Left lung (tissue), 10 donors: ENCODE results near the gene GPX4. TPM values are rescaled to one million over a fixed set of nuclear protein-coding genes. Genes with fewer than 3 reads are reported as not detected.

Source experiments
- ATAC-seq: fragments of 200-7000 bp; cut with Tn5 transposase; one replicate; pipeline ENCODE4 v1.9.1; 2020; ENCODE audit warnings: moderate library complexity
- DNase-seq, 4 donors: peaks; one replicate each; pipeline ENCODE4 v3.0.0-alpha.2; 2013 to 2020
- H3K27ac ChIP-seq, 2 donors: fragments of 200-600 bp; sonication (generic) in 1 of 2; one replicate each; pipeline versions ENCODE4 v1.5.0 to v1.8.0; 2020 to 2021
- H3K27me3 ChIP-seq, 2 donors: fragments of 200-600 bp; sonication (generic) in 1 of 2; one replicate each; pipeline versions ENCODE4 v1.5.0 to v1.8.0; 2020 to 2021
- H3K36me3 ChIP-seq, 2 donors: fragments of 200-600 bp; sonication (generic) in 1 of 2; one replicate each; pipeline versions ENCODE4 v1.5.0 to v1.8.0; 2020 to 2021
- H3K4me1 ChIP-seq, 2 donors: fragments of 200-600 bp; one replicate each; pipeline ENCODE4 v1.8.0; 2021
- H3K4me3 ChIP-seq, 2 donors: fragments of 200-600 bp; sonication (generic) in 1 of 2; one replicate each; pipeline versions ENCODE4 v1.5.0 to v1.8.0; 2020 to 2021; ENCODE audit warnings: mild to moderate bottlenecking in 1 of 2
- H3K9me3 ChIP-seq, 2 donors: fragments of 200-600 bp; sonication (generic) in 1 of 2; one replicate each; pipeline versions ENCODE4 v1.5.0 to v1.8.0; 2020 to 2021
- intact Hi-C, 2 donors: fragments of 100-400 bp; cut with DNase I; formaldehyde crosslinking; loops; one replicate each; pipeline versions ENCODE4 v1.11.2 to v1.14.2; 2022
- polyA plus RNA-seq, 6 donors: library from polyadenylated mRNA; unstranded; fragments of 120-200 nt; gene quantifications; one replicate each; pipeline ENCODE4 v1.2.1, GENCODE V29; 2013; ENCODE audit not compliant: insufficient read length in 6 of 6
- total RNA-seq, 2 donors: library from RNA; stranded (reverse); fragmentation: NEBNext Ultra II Directional; extraction: Animal tissue kit (Norgen Biotek cat#: 25700); gene quantifications; one replicate each; pipeline ENCODE4 v1.2.1, GENCODE V29; 2021
- TF ChIP-seq, protein P1 (sequence below), 2 donors: fragments of 200-600 bp; sonication (generic) in 1 of 2; IDR thresholded peaks; one replicate each; pipeline versions ENCODE4 v1.5.0 to v1.8.0; 2021; ENCODE audit warnings: antibody characterized with exemption in 2 of 2
- donor health status: DM: no; HTN: yes; CAD: no.
- donor health status: DM: no; HTN: no; CAD: no.

GPX4 gene
- total and polyA plus RNA-seq, 8 donors: 146 to 365 (median 213) TPM

DNA sequence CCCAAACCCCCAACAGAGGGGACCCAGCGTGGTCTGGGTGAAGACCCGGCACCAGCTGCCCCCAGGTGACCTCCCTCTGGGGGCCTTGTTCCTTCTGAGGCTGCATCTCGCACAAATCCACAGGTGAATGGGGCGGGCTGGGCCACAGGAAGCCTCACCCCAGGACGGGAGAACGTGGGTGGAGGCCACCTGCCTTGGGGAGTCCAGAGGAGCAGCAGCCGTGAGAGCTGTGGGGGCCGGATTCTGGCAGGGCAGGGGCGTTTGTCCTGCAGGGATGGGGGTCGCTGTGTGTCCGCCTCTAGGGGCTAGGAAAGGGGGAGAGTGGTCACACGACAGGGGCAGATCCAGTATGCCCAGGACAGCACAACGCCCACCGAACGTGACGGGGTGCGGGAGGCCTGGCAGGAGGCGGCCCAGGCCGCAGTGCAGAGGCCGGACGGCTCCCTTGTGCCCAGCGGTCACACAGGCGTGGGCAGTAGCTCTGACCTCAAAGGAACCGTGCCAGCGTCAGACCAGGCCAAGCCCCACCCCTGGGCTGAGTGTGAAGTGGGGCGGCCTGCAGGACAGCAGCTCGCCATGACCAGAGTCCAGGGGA, 15.3 kb upstream of the GPX4 start:
- Histone ChIP-seq H3K9me3 (no peaks in the 10 kb centered on the region), H3K4me3 (no peak overlapping the region), H3K36me3 (peaks cover 0 to 100% of the 10 kb centered on the region in 2 donors), H3K27ac (peak overlapping the region; percentile 62 to 90), H3K4me1 (peaks cover 0 to 58% of the 10 kb centered on the region in 2 donors), H3K27me3 (no peaks in the 10 kb centered on the region)
- ATAC-seq: peak; percentile 43
- TF ChIP-seq, protein P1, sequence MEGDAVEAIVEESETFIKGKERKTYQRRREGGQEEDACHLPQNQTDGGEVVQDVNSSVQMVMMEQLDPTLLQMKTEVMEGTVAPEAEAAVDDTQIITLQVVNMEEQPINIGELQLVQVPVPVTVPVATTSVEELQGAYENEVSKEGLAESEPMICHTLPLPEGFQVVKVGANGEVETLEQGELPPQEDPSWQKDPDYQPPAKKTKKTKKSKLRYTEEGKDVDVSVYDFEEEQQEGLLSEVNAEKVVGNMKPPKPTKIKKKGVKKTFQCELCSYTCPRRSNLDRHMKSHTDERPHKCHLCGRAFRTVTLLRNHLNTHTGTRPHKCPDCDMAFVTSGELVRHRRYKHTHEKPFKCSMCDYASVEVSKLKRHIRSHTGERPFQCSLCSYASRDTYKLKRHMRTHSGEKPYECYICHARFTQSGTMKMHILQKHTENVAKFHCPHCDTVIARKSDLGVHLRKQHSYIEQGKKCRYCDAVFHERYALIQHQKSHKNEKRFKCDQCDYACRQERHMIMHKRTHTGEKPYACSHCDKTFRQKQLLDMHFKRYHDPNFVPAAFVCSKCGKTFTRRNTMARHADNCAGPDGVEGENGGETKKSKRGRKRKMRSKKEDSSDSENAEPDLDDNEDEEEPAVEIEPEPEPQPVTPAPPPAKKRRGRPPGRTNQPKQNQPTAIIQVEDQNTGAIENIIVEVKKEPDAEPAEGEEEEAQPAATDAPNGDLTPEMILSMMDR (IDR thresholded peaks at IDR 0.05): no peak
- intact Hi-C loops: no loop called here
- DNase-seq: no peak

DNA sequence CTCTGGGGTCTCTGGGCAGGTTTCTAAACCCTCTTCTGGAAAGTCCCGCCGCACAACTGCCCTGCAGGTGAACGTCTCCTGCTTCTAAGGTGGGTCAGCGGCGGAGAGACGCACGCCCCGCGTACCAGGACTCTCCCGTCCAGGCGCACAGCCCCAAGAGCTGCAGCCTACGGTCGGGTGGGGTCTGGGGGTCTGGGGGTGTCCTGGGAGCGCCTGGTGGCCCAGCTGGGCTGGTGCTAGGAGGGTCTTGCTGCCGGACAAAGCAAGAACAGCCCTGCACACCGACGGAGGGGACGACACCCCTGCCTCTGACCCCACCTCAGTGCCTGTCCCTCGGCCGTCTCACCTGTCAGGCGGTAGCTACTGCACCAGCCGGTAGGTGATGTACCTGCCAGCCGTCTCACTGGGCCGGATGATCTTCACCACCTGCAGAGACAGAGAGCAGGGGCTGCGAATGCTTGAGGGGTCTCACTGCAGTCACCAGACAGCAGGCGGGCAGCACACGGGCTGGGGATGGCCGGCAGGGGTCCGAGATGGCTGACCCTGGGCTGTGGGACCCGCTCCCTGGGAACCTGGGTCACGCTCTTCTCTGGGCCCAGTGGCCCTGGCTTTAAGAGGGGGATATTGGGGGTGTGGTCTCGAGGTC, 14.5 kb upstream of the GPX4 start:
- peaks cover 0 to 96% of the 10 kb centered on the region in 2 donors for H3K36me3 ChIP-seq
- TF ChIP-seq, protein P1 (IDR thresholded peaks at IDR 0.05): no peak
- no peaks in the 10 kb centered on the region for H3K9me3 ChIP-seq
- intact Hi-C loops: no loop called here
- peak overlapping the region in 1 of 2 donors; percentile 90 for H3K27ac ChIP-seq
- no peak for ATAC-seq
- DNase-seq: no peak
- peaks cover 5 to 64% of the 10 kb centered on the region in 2 donors for H3K4me1 ChIP-seq
- H3K4me3 ChIP-seq: no peak overlapping the region
- no peaks in the 10 kb centered on the region for H3K27me3 ChIP-seq

DNA sequence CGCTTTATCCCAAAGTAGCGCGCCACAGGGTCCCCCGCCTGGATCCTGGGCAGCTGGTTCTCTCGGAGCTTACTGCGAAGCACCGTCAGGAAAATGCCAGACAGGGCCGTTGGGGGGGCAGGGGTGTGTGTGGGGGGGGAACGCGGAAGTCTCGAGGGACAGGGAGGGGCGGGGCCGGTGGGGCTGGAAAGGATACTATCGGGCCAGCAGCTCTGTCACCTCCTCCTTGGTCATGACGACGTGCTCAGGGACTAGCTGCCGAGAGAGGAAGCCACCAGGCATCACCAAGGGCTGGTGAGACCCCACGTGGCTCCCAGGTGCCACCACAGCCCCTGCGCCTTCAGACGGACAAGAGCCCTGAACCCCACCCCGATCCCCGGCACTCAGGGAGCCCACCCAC, 13.9 kb upstream of the GPX4 start:
- DNase-seq: no peak
- Histone ChIP-seq H3K27ac (no peak overlapping the region), H3K4me3 (no peak overlapping the region), H3K4me1 (peaks cover 8 to 68% of the 10 kb centered on the region in 2 donors), H3K27me3 (no peaks in the 10 kb centered on the region), H3K36me3 (peaks cover 0 to 90% of the 10 kb centered on the region in 2 donors), H3K9me3 (no peaks in the 10 kb centered on the region)
- ATAC-seq: no peak
- intact Hi-C loops: no loop called here
- TF ChIP-seq, protein P1 (IDR thresholded peaks at IDR 0.05): no peak

DNA sequence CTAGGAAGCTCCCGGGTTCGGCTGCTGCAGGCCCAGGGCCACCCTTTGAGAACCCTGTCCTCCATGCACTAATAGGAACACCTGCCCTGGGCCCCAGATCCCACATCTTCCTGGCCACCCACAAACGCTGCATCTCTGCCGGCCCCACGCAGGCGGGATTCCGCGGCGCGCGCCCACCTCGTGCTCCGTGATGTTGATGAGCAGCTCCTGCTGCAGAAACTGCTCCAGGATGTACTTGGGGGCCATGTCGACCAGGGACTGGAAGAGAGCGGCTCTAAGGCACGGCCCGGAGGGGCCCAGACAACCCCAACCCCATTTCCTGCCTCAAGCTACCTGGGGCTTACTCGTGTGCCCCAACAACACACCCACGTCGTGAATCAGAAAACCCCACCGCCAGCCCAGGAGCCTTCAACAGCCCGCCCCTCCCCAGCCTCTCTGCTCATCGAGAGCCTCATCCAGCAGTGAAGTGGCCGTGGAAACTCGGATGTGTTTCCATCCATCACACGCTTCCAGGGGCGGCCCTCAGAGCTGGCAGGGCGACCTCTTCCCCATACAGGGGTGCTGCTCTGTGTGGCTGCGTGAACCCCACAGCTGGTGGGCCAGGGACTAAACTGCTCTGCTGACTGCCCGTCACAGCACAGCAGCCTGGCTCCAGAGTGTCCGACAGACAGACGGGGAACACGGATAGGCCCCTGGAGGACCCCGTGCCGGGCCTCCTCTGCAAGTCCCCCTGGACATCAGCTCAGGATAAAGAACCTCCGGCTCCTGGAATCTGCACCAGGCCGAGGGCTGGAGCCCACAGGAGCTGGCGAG, 12.9 kb upstream of the GPX4 start:
- intact Hi-C loops: no loop called here
- TF ChIP-seq, protein P1 (IDR thresholded peaks at IDR 0.05): no peak
- Histone ChIP-seq H3K36me3 (peaks cover 0 to 79% of the 10 kb centered on the region in 2 donors), H3K4me1 (peaks cover 8 to 69% of the 10 kb centered on the region in 2 donors), H3K27ac (no peak overlapping the region), H3K9me3 (no peaks in the 10 kb centered on the region), H3K27me3 (no peaks in the 10 kb centered on the region), H3K4me3 (no peak overlapping the region)
- DNase-seq: no peak
- no peak for ATAC-seq
